Kidney (tissue), 14 donors: ENCODE measurements around the gene RNH1. TPM values are rescaled to one million over a fixed set of nuclear protein-coding genes. Genes with fewer than 3 reads are reported as not detected.

ENCODE experiments used
- DNase-seq, 5 donors: peaks; one replicate each; pipeline ENCODE4 v3.0.0-alpha.2; 2013 to 2020
- FAIRE-seq: peaks from 2 replicates; lab custom pipeline; 2012; peaks lifted over from hg19 to GRCh38; lab: Jason Lieb, UNC
- H3K27ac ChIP-seq, 2 donors: one replicate each; pipeline ENCODE4 v1.7.0; 2013; ENCODE audit warnings: low read depth in 2 of 2, low read length in 2 of 2, inconsistent platforms in 1 of 2
- H3K27me3 ChIP-seq: one replicate; pipeline ENCODE4 v1.7.1; 2013; ENCODE audit warnings: low read length, inconsistent platforms; ENCODE audit not compliant: control insufficient read depth, insufficient read depth
- H3K36me3 ChIP-seq, 3 donors: one replicate each; pipeline versions ENCODE4 v1.7.0 to v1.7.1; 2013; ENCODE audit warnings: low read length in 3 of 3, control low read depth in 1 of 3, inconsistent platforms in 1 of 3; ENCODE audit not compliant: insufficient read depth in 3 of 3, control insufficient read depth in 2 of 3
- H3K4me1 ChIP-seq, 3 donors: one replicate each; pipeline versions ENCODE4 v1.7.0 to v1.7.1; 2013; ENCODE audit warnings: low read length in 3 of 3, inconsistent platforms in 1 of 3, low read depth in 1 of 3; ENCODE audit not compliant: control insufficient read depth in 2 of 3, insufficient read depth in 2 of 3
- H3K4me3 ChIP-seq, 3 donors: one replicate each; pipeline versions ENCODE4 v1.7.0 to v1.8.1; 2013; ENCODE audit warnings: low read length in 3 of 3, control low read depth in 1 of 3, inconsistent platforms in 1 of 3
- H3K9ac ChIP-seq, 3 donors: one replicate each; pipeline versions ENCODE4 v1.7.0 to v1.7.1; 2013; ENCODE audit warnings: low read length in 3 of 3, control low read depth in 1 of 3, inconsistent platforms in 1 of 3
- H3K9me3 ChIP-seq, 3 donors: one replicate each; pipeline versions ENCODE4 v1.7.0 to v1.7.1; 2013; ENCODE audit warnings: low read length in 3 of 3, control low read depth in 1 of 3, inconsistent platforms in 1 of 3; ENCODE audit not compliant: control insufficient read depth in 2 of 3, insufficient read depth in 1 of 3
- intact Hi-C: fragments of 100-400 bp; cut with DNase I; formaldehyde crosslinking; loops from one replicate; pipeline ENCODE4 v1.11.1; 2022
- polyA plus RNA-seq: library from polyadenylated mRNA; stranded (reverse); fragments of 350-450 nt; fragmentation: Illumina TruSeq; extraction: RNeasy Lipid Tissue Mini Kit (QIAGEN cat#74804); gene quantifications from one replicate; pipeline ENCODE4 v1.2.3, GENCODE V29; 2014; ENCODE audit warnings: low read depth, low replicate concordance; ENCODE audit not compliant: insufficient read depth
- total RNA-seq: library from RNA; stranded (reverse); fragmentation: NEBNext Ultra II Directional; extraction: Animal tissue kit (Norgen Biotek cat#: 25700); gene quantifications from one replicate; pipeline ENCODE4 v1.2.1, GENCODE V29; 2021
- TF ChIP-seq, protein P1 (sequence below): IDR thresholded peaks from 3 replicates; pipeline ENCODE4 v1.5.1; 2012; ENCODE audit warnings: mild to moderate bottlenecking, moderate library complexity, borderline replicate concordance; ENCODE audit not compliant: insufficient read depth; ENCODE audit errors: extremely low read depth
- donor health status: control.
- donor health status: control.
- donor health status: control.
- donor health status: control.
- donor health status: control.
- donor health status: DM: yes; HTN: yes; CAD: no.
- donor health status: Normal renal cell carcinoma (clear cell type).

The RNH1 gene
- total and polyA plus RNA-seq, 2 donors from 2014 or later: 171 to 191 TPM

DNA sequence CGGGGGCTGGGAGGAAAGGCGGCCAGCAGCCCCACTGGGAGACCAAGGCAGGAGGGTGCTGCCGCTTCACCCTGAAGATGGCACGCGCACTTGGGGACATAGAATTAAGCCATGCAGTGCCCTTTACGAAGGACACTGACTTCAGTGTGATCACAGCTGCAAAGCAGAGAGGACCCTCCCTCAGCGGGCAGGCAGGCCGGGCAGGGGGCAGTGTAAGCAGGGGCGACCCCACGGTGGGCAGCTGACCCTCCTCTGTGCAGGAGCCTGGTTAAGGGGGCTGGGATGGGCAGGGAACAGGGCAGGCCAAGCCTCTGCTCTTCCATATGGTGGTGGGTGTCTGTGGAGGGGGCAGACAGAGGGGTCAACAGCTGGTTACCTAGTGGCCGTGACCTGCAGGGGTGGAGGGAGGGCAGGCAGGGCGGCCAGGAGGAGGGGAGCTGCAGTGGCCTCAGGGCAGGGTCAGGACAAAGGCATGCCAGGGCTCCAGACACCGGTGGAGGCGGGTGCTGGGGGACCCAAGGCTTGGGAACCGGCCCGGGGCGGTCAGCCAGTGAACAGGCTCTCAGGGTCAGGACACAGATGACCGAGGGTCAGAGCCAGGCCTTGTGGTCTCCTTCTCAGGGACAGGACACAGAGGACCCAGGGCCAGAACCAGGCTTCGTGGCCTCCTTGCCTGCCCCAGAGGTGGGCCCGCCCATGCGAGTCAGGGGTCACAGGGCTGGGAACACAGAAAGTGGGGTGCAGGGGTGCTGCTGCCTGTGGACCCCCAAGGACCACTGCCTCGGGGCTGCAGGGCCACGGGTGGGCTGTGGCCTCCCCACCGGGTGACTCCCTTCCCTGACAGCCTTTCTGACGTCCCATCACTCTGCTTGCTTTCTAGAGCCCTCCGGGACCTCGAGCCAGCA lies 46.3 kb upstream of the RNH1 start:
- peaks cover 0 to 5% (median 0%) of the 10 kb centered on the region in 3 donors for H3K4me1 ChIP-seq
- H3K9me3 ChIP-seq: no peaks in the 10 kb centered on the region
- no peak overlapping the region for H3K4me3 ChIP-seq
- TF ChIP-seq, protein P1, sequence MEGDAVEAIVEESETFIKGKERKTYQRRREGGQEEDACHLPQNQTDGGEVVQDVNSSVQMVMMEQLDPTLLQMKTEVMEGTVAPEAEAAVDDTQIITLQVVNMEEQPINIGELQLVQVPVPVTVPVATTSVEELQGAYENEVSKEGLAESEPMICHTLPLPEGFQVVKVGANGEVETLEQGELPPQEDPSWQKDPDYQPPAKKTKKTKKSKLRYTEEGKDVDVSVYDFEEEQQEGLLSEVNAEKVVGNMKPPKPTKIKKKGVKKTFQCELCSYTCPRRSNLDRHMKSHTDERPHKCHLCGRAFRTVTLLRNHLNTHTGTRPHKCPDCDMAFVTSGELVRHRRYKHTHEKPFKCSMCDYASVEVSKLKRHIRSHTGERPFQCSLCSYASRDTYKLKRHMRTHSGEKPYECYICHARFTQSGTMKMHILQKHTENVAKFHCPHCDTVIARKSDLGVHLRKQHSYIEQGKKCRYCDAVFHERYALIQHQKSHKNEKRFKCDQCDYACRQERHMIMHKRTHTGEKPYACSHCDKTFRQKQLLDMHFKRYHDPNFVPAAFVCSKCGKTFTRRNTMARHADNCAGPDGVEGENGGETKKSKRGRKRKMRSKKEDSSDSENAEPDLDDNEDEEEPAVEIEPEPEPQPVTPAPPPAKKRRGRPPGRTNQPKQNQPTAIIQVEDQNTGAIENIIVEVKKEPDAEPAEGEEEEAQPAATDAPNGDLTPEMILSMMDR: no peak
- no peaks in the 10 kb centered on the region for H3K27me3 ChIP-seq
- FAIRE-seq: no peak
- no peaks in the 10 kb centered on the region for H3K36me3 ChIP-seq
- no peak overlapping the region for H3K9ac ChIP-seq
- no peak overlapping the region for H3K27ac ChIP-seq
- DNase-seq: peak in 1 of 5 donors; percentile 61
- intact Hi-C loops: loop anchor here (10.0 kb wide), 1 partner anchor 171 kb away; no protein-coding TSS in a partner anchor

DNA sequence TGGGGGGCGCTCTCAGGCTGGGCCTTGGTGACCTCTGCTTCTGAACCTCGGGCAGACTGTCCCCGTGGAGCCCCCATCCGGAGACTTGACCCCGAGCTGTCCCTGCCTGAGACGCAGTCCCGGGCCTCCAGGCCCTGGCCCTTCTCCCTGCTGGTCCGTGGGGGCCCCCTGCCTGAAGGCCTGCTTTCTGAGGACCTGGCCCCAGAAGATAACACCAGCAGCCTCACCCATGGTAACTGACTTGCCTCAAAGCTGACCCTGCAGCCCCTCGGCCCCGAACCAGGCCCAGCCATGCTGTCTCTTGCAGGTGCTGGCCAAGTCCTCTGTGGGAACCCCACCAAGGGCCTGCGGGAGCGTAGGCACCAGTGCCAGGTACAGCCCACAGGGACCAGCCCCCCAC lies 44.6 kb upstream of the RNH1 start:
- Histone ChIP-seq H3K9me3 (no peaks in the 10 kb centered on the region), H3K27ac (no peak overlapping the region), H3K4me3 (no peak overlapping the region), H3K27me3 (no peaks in the 10 kb centered on the region), H3K36me3 (no peaks in the 10 kb centered on the region), H3K4me1 (peaks cover 0 to 5% (median 0%) of the 10 kb centered on the region in 3 donors), H3K9ac (no peak overlapping the region)
- FAIRE-seq (no peak), DNase-seq (no peak)
- intact Hi-C loops: loop anchor here (10.0 kb wide), 1 partner anchor 173 kb away; no protein-coding TSS in a partner anchor
- TF ChIP-seq, protein P1: no peak

DNA sequence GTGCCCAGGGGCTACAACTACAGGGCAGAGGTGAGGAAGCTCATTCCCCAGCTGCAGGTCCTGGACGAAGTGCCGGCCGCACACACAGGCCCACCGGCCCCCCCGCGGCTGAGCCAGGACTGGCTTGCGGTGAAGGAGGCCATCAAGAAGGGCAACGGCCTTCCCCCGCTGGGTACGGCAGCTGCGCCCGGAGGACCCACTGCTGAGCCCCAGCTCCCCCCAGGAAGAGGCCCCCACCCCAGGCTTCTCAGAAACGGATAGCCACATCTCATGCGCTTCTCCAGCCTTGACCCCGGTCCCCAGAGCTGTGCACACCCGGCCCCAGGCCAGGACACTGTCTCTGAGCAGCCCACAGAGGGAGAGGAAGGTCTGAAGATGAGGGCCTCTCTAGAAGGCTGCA lies 44.1 kb upstream of the RNH1 start:
- TF ChIP-seq, protein P1: no peak
- Histone ChIP-seq H3K4me1 (peaks cover 0 to 5% (median 0%) of the 10 kb centered on the region in 3 donors), H3K9ac (no peak overlapping the region), H3K4me3 (no peak overlapping the region), H3K27ac (no peak overlapping the region), H3K9me3 (no peaks in the 10 kb centered on the region), H3K36me3 (no peaks in the 10 kb centered on the region), H3K27me3 (no peaks in the 10 kb centered on the region)
- intact Hi-C loops: loop anchor here (10.0 kb wide), 1 partner anchor 174 kb away; no protein-coding TSS in a partner anchor
- no peak for FAIRE-seq
- DNase-seq: no peak
